ENCODE data around the gene FOXJ2.
A peak's percentile ranks its signal among the peaks of the same experiment; 100 is the strongest.

FOXJ2 gene

DNA sequence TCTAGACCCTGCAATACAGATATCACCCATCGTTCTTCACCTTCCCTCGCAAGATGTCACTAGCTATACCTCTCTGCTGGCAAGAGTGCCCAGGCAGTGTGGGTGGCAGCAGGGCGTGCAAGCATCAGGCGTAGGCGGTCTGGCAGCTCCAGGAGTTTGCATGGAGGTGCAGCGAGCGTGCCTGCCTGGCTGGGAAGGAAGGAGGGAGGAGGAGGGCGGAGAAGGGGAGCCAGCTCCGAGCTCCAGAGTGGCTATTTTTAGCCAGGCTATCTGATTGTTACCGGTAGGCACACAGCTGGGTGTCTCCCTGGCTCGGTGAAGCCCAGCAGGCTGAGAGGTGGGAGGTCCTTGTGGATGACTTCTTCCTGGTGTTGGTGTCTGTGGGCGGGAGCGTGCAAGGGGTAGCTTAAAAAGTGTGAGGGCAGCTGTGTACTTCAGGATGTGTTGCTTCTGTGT, 6.2 kb downstream of the FOXJ2 start:
- Histone ChIP-seq H3K4me3 (ENCODE audit: low read depth in 1 of 2, low read length in 1 of 2) (no peak overlapping the region), H3K4me1 (ENCODE audit: control insufficient read depth in 1 of 2, insufficient read depth in 1 of 2, low read depth in 1 of 2, low read length in 1 of 2) (peaks cover 57 to 60% of the 10 kb centered on the region in 2 experiments), H3K27ac (no peak overlapping the region), H3K27me3 (no peaks in the 10 kb centered on the region), H3K9me3 (no peaks in the 10 kb centered on the region), H3K36me3 (peaks cover 42% of the 10 kb centered on the region)
- TF ChIP-seq, protein P1, sequence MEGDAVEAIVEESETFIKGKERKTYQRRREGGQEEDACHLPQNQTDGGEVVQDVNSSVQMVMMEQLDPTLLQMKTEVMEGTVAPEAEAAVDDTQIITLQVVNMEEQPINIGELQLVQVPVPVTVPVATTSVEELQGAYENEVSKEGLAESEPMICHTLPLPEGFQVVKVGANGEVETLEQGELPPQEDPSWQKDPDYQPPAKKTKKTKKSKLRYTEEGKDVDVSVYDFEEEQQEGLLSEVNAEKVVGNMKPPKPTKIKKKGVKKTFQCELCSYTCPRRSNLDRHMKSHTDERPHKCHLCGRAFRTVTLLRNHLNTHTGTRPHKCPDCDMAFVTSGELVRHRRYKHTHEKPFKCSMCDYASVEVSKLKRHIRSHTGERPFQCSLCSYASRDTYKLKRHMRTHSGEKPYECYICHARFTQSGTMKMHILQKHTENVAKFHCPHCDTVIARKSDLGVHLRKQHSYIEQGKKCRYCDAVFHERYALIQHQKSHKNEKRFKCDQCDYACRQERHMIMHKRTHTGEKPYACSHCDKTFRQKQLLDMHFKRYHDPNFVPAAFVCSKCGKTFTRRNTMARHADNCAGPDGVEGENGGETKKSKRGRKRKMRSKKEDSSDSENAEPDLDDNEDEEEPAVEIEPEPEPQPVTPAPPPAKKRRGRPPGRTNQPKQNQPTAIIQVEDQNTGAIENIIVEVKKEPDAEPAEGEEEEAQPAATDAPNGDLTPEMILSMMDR (IDR thresholded peaks at IDR 0.05), result no peak

DNA sequence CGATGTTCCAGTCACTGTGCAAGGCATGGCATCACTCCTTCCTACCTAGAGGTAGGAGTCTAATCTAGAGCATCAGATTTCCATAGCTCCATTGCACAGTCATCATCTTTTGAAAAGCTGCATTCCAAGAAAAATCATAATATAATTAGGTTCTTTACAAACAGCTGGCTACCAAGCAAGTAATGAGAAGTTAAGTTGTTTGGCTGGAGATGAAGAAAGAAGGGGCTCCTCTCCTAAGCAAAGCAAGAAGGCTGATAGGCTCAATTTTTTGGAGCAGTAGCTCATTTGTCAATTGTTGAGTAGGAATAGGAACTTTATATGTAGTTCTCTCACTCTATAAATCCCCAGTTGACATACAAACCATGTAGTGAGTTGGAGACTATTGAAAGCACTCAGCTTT, 8.3 kb downstream of the FOXJ2 start:
- no peaks in the 10 kb centered on the region for H3K27me3 ChIP-seq
- H3K36me3 ChIP-seq, result peaks cover 63% of the 10 kb centered on the region
- peaks cover 41 to 49% of the 10 kb centered on the region in 2 experiments for H3K4me1 ChIP-seq (ENCODE audit: control insufficient read depth in 1 of 2, insufficient read depth in 1 of 2, low read depth in 1 of 2, low read length in 1 of 2)
- no peak overlapping the region for H3K4me3 ChIP-seq (ENCODE audit: low read depth in 1 of 2, low read length in 1 of 2)
- no peak overlapping the region for H3K27ac ChIP-seq
- TF ChIP-seq, protein P1 (IDR thresholded peaks at IDR 0.05), result no peak
- no peaks in the 10 kb centered on the region for H3K9me3 ChIP-seq

DNA sequence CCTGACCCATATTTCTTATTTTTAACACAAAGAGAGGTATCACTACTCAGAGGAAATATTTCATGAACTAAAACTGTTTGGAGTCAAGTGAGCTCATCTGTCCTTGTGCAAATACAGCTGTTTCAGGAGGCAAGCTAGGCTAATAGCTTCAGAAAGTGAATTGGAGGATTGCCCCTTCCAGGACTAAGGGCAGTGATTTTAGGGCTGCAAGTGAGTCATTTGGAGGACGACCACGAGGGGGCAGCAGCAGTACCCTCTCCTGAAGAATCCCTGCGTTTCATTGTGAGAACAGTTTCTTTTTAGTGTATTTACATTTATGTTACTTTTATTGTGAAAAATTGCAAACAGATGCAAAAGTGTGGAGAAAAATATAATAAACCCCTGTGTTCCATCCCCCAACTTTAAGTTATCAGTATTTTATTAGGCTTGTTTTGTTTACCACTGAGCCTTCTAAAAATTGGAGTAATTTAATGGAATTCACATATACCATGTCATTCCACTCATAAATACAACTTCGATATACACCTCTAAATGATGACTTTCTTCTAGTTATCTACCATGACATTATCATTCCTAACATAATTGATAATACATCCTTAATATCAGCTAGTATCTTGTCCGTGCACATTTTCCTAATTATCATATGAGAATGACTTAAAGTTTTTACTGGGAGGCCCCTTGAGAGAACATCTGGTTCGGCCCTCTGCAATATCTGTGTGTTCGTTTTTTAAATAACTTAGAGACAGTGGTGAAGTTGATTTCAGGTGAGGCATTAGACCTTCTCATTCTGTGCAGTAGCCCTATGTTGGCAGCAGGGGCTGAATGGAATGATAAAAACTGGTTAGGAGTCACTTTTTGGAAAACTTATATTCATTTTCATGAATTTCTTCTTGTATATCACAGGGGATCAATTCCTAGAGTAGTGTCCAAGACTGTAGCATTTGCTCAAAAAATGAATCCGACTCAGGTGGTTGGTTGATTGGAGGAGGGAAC, 13.7 kb downstream of the FOXJ2 start:
- Histone ChIP-seq H3K36me3 (peaks cover 75% of the 10 kb centered on the region), H3K9me3 (no peaks in the 10 kb centered on the region), H3K4me1 (ENCODE audit: control insufficient read depth in 1 of 2, insufficient read depth in 1 of 2, low read depth in 1 of 2, low read length in 1 of 2) (peaks cover 45 to 46% of the 10 kb centered on the region in 2 experiments), H3K27me3 (no peaks in the 10 kb centered on the region), H3K4me3 (ENCODE audit: low read depth in 1 of 2, low read length in 1 of 2) (no peak overlapping the region), H3K27ac (peak overlapping the region; percentile 42)
- TF ChIP-seq, protein P1 (IDR thresholded peaks at IDR 0.05), result peak; percentile 90

GRCh38 chr12:8047842-8048241, 15.3 kb downstream of the FOXJ2 start:
- H3K27me3 ChIP-seq, result no peaks in the 10 kb centered on the region
- H3K4me3 ChIP-seq (ENCODE audit: low read depth in 1 of 2, low read length in 1 of 2), result no peak overlapping the region
- H3K36me3 ChIP-seq, result peaks cover 61% of the 10 kb centered on the region
- H3K4me1 ChIP-seq (ENCODE audit: control insufficient read depth in 1 of 2, insufficient read depth in 1 of 2, low read depth in 1 of 2, low read length in 1 of 2), result peaks cover 61 to 62% of the 10 kb centered on the region in 2 experiments
- TF ChIP-seq, protein P1 (IDR thresholded peaks at IDR 0.05), result no peak
- H3K27ac ChIP-seq, result peak overlapping the region; percentile 91
- no peaks in the 10 kb centered on the region for H3K9me3 ChIP-seq

GRCh38 chr12:8048906-8049305, 16.4 kb downstream of the FOXJ2 start:
- Histone ChIP-seq H3K4me3 (ENCODE audit: low read depth in 1 of 2, low read length in 1 of 2) (no peak overlapping the region), H3K27ac (peak overlapping the region; percentile 91), H3K9me3 (no peaks in the 10 kb centered on the region), H3K36me3 (peaks cover 53% of the 10 kb centered on the region), H3K4me1 (ENCODE audit: control insufficient read depth in 1 of 2, insufficient read depth in 1 of 2, low read depth in 1 of 2, low read length in 1 of 2) (peaks cover 65 to 67% of the 10 kb centered on the region in 2 experiments), H3K27me3 (no peaks in the 10 kb centered on the region)
- TF ChIP-seq, protein P1 (IDR thresholded peaks at IDR 0.05), result no peak
